Measurements from ENCODE around the gene HID1.
"Not testable (repeated sequence)": the region's sequence is repeated elsewhere in the genome, so short reads cannot be mapped to it uniquely, and the experiment has no call there.

Gene HID1

DNA sequence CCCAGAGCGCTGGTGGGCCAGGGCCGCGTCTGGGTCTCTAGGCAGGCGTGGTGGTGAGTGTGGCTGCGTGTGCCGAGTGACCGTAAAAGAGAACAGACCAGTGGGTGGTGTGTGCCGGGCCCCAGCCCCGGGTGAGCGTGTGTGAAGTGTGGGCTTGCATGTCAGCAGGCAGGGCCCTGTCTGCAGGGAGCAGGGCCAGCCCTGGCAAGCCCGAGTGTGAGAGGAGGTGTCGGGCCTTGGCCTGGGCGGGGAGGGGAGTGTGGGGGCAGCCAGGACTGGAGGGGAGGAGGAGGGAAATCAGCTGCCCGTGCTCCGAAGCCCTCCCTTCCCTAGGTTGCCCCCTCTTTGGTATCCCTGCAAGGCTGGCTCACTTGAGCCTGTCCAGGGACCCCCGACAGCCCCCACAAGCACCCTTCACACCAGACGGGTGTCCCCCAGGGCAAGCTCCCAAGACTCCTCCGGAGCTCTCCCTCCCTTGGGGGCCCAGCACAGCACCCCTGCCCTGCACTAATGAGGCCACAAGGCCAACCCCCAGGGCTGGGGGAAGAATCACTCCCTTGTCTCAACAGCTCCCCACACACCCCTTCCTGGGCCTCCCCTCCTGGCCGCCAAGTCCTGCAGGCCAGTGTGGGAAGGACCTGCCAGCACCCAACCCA is 51.4 kb downstream of the HID1 start:
- no peak for DNase-seq

DNA sequence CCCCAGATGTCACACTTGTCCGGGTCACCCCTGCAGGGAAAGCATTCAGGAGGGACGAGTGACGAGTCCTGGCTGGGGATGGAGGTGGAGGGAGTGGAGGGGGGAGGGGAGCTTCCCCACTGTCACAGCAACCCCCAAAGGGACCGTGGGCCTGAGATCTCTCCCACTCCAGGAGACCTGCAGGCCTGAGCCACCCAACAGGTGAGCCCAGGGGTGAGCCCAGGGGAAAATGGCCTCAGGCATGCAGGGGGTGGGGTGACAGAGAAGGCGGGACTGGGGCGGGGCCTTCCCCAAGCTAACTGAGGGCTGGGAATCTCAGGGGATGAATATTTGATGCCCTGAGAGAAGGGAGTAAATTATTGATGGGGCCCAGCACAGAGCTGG is 51.9 kb downstream of the HID1 start:
- DNase-seq: no peak

DNA sequence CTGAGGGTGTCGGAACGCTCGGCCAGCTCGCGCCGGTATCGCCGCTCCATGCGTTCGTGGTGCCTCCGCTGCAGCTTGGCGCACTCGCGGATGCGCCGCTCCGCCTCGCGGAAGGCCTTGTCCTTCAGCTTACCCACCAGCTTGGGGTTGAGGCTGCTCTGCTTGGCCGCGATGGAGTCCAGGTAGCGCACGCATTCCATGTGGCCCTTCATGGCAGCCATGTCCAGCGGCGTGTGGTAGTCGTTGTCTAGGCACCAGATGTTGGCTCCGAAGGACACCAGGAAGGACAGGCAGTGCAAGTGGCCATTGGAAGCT is 52.3 kb downstream of the HID1 start:
- no peak for DNase-seq

DNA sequence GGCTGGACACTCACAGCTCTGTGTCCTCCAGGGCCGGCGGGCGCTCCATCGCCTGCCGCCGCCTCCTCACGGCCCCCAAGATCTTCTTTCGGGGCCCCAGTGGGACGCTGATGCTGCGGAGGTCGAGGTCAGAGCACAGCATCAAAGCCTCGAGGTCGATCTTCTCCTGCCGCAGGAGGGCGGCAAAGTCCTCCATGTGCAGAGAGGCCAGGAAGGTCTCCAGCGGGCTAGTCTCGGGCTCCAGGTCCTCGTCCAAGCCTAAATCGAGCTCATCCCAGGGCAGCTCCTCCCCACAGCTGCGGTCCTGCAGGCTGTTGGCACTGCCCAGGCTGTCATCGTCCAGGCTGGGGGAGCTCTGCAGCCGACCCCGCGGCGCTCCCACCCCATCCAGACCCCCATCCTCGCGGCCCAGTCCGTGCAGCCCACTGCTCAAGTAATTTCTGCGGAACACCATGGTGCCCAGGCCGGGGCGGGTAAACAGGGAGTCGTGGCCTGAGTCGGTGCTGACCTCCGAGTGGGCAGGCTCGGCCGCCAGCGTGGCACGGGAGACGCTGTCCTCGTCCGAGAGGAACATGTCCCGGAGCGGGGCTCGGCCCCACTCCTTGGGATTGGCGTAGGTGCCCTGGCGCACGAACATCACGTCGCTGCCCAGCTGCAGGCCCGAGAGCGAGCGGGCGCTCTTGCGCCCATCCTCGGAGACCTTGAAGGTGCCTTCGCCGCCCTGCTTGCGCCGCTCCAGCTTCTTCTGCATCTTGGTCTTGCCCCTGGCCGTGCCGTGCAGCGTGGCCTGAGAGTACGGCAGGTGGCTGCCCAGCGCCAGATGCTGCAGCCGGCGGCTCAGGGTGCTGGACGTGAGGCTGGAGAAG is 52.9 kb downstream of the HID1 start:
- no peak for DNase-seq

DNA sequence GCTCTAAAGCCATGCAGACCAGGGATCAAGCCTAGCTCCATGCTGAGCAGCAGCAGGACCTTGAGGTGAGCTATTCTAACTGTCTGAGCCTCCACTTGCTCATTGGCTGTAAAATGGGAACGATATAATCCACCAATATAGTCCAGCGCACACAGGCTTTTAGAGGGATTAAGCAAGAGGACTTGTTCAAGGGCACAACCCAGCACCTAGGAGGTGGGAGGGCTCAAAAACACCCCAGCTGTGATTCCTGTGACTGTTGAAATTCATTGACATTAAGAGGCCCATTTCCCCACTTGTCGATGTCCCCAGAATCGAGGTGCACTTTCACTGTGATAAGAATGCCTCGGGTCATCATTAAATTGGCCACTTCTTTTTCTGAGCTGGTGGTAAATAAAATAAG is 53.7 kb downstream of the HID1 start:
- no peak for DNase-seq

DNA sequence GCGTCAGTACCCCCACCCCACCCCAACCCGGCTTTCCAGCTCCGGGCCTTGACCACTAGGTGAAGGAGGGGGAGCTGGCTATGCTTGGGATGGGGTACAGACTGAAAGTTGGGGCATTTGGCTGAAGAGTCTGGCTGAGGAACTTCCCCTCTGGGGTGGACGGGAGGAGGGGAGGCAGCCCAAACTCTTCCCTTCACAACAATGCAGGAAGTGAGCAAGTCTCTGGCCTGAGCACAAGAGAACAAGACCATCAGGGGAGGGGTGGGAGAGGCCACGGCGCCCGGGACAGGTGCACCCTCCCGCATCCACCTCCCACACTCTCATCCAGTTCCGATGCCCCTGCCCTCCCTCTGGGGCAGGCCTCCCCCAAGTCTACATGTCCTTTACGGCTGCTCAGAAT is 55.1 kb downstream of the HID1 start:
- DNase-seq: no peak

DNA sequence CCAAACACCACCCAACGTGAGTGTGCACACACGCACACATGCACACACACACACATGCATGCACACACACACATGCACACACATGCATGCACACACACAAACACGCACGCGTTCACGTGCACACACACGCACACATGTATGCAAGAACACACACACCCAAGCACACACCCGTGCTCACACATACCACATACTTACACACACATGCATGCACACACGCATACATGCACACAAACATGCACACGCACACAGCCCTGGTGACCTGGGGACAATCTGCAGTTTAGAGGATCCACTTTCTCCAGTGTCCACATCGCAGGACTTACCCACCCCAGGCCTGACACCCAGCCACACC is 55.7 kb downstream of the HID1 start:
- no peak for DNase-seq

DNA sequence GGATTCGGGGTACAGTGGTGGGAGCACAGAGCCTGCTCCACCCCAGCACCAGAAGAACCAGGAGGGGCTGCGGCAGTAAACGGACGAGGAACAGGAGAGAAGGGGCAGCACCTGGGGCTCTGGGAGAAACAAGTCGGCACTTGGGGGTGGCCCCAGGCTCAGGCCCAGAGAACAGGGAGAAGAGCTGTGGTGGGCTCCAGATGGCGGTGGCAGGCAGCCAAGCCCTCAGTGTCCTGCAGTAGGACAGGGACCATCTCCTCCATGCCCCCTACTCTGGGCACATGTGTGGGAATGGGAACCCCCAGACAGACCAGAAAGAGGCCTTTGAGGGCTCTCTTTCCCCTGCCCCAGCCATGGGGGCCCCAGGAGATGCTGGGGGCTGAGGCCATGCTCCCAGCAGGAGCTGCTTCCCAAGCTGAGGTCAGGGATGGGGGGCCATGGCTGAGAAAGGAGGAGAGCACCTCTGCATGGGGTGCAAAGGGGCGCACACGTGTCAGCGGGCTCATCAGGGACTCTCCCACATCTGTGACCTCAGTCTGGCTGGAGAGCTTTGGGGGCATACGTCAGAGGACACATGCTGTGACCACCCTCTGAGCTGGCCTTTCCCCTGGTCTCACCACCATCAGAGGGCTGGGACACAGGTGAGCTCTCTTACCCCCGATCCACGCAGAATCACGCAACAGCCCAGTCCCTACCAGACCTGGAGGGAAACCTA is 56.3 kb downstream of the HID1 start:
- no peak for DNase-seq

DNA sequence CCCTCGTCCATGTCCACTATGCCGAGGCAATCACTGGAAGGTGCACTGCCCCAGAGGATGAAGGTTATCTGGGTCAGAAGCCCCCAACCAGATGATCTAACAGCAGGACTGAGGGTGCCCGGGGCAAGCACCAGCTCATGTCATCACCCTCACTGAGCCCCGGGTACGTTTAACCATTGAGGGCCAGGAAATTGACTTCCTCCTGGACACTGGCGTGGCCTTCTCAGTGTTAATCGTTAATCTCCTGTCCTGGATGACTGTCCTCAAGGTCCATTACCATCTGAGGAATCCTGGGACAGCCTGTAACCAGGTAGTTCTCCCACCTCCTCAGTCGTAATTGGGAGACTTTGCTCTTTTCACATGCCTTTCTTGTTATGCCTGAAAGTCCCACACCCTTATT is 61.1 kb downstream of the HID1 start:
- not testable (repeated sequence) for DNase-seq

DNA sequence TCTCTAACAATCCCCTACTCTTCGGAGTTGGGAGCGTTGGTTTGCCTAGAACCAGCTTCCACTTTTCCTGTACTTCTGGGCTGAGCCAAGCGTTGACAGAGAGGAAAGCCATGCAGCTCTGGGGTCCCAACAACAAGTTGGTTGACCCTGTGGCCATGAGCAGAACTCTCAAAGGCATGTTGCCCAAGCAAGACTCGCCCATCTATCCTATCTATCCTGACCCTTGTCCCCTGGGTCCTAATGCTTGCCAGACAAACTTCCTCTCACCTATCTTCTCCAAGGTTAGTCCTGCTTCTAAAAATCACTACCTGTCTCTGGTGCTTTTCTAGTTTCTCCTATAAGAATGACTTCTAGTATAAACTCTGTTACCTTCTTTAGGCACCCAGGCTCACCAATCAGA is 63.5 kb downstream of the HID1 start:
- not testable (repeated sequence) for DNase-seq

DNA sequence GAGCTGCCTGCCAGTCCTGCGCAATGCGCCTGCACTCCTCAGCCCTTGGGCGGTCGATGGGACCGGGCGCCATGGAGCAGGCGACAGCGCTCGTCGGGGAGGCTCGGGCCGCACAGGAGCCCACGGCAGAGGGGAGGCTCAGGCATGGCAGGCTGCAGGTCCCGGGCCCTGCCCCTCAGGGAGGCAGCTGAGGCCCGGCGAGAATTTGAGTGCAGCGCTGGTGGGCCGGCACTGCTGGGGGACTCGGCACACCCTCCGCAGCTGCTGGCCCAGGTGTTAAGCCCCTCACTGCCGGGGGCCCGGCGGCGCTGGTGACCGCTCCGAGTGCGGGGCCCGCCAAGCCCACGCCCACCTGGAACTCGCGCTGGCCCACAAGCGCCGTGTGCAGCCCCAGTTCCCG is 65.5 kb downstream of the HID1 start:
- no peak for DNase-seq

DNA sequence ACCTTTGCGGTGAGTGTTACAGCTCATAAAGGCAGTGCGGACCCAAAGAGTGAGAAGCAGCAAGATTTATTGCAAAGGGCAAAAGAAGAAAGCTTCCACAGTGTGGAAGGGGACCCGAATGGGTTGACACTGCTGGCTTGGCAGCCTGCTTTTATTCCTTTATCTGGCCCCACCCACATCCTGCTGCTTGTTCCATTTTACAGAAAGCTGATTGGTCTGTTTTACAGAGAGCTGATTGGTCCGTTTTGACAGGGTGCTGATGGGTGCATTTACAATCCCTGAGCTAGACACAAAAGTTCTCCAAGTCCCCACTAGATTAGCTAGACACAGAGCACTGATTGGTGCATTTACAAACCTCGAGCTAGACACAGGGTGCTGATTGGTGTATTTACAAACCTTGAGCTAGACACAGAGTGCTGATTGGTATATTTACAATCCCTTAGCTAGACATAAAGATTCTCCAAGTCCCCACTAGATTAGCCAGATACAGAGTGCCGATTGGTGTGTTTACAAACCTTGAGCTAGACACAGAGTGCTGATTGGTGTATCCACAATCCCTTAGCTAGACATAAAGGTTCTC is 66.3 kb downstream of the HID1 start:
- not testable (repeated sequence) for DNase-seq

DNA sequence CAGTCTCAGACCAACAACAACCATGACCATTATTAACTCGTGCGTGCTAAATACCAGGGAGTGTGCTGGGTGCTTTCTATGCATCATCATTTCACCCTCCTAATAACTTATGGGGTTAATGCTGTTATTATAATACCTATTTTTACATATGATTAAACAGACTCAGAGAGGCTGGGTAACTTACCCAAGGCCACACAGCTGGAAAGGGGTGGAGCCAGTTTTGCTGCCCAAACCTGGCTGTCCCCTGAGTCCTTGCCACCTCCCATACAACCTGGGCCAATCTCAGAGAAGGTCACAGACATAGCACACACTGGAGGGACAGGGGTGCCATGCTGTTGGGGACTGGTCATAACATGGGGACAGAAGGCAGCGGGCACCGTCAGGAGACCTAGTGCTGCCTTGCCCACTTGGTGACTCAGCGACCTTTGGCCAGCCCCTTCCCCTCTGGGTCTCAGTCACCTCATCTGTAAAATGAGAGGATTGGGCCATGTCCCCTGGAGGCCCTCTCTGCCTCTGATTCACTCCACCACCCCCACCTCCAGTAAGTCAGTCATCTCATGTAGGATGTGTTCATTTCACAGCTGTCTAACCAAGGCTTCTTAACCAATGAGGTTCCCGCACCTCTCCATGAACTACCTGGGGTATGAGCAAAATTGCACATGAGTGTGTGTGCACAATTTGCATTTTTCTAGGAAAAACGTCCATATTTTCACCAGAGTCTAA is 67.7 kb downstream of the HID1 start:
- no peak for DNase-seq

DNA sequence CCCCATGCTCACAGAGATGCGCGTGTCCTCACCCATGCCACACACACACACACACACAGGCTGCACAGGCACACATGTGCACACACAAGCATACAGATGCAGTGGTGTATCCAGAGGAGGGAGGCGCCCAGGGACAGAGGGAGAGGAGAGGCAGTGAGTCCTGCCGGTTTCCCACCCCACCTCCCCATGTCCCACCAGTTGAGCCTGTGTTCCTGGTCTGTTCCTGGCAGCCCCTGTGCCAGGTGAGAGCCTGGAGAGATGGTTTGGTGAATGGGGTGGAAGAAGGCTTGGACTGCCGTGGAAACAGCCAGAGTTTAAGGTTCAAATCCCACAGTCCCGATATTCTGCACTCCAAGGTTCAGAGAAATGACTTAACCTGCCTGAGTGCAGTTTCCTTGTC is 68.9 kb downstream of the HID1 start:
- DNase-seq: no peak

DNA sequence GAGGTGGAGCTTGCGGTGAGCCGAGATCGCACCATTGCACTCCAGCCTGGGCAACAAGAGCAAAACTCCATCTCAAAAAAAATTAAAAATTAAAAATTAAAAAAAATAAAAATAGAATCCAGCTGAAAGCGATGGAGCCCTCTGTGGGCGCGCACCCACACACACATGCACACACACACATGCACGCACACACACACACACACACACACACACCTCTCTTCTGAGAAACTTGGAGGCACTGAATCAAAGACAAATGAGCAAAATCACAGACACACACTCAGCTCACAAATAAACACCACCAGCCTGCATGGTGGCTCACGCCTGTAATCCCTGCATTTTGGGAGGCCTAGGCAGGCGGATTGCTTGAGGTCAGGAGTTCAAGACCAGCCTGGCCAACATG is 69.5 kb downstream of the HID1 start:
- DNase-seq: no peak

DNA sequence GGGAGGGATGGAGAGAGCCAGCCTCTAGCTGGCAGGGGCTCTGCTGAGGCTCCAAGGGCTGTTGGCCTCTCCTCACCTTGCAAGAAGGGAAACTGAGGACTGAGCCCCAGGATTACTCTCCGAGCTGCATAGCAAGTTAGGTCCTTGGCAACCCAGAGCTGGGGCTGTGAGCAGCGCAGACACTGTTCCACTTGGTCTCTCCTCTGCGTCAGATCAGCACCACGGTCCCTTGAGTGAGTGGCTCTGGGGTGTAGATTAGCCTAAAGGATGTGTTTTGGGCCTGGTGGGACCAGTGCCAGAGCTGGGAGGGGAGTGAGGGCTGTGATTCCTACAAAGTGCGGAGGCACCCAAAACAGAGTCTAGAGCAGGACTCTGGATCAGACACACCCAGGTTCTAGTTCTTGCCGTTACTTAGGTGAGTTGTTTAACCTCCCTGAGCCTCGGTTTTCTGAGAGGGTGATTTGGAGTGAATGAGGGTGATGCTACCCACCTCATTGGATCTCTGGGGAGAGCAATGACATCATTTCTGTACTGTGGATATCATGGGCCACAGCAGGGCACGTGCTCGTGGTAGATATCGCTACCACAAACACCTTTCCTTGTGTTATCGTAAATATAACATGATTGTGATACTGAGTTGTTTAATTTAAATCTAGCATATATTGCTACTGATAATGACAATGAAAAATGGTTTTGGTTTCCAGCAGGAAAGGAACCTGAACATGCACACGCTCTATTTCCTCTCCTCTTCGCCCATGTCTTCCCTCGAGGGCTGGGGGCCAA is 71.0 kb downstream of the HID1 start:
- no peak for DNase-seq

Measured in activated CD4-positive, alpha-beta T cell treated with anti-CD3 and anti-CD28 coated beads for 4 hours (primary cell).